ENCODE results near the gene TCL1A.

TCL1A gene

DNA sequence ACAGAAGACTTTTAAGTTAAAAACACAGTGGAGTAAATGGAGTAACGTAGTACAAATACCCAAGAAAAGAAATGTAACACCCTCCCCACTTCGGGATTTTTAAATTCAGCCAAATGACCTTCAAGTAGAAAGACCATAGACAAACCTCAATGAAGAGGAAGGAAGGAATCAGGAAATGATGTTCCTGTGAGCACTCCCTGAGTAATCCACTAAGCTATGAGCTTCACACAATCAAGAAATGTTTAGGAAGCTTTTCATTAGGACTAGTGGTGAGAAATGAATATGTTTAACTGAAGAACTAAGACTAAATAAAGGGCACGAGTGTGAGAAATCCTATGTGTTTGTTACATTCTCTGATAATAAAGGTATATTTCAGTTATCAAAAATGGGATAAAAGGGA lies 10.1 kb downstream of the TCL1A start:
- no peak for DNase-seq

- DNase-seq: no peak
Measured at GRCh38 chr14:95703341-95703740, 10.6 kb downstream of the TCL1A start.

DNA sequence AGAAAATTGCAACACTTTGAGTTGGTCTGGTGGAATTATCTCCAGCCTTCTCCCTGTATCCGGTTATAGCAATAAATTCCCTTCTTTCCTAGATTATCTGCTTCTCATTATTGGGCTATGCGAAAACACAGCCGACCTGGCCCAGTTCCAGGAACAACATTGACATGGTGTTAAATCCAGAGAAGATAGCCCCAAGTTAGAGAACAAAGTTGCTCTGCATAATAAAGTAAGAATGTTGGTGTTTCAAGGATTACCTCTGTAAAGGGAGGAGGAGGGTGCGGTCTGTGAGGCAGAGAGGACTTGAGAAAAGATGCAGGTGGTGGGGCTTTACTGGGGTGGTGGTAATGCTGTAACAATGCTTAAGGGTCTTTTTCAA lies 12.1 kb downstream of the TCL1A start:
- DNase-seq: peak; percentile 48

DNA sequence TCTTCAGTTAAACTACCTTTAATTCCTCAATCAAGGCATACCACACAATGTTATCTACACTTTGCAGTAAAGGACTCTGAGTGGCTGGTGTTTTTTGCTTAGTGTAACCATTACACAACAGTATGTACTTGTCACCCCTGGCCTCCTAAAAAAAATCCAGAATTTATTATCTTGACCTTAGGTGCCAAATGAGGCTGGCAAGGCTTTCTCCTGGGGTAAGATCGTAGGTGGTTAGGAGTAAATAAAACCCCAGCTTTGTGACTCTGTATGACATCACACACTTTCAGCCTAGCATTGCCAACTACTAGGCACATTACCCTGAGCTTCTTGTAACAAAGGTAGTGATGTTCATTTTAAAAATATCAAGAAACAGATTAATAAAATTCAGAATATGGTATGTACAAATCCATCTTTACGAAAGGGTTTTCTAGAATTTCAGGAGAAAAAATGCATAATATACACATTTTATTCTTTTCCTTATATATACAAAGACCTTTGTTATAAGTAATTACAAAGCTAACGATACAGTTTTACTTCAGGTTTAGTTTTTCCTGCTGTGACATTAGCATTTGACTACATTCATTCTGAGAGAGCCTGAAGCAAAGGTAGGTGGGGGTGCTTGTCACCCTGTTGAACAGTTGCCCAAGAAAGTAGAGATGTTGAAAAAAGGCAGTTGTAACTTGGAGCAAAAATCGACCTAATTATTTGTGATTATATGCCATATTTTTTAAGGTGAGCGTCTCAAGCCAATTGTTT lies 13.5 kb downstream of the TCL1A start:
- no peak for DNase-seq

GRCh38 chr14:95699412-95699811 lies 14.5 kb downstream of the TCL1A start:
- no peak for DNase-seq

DNA sequence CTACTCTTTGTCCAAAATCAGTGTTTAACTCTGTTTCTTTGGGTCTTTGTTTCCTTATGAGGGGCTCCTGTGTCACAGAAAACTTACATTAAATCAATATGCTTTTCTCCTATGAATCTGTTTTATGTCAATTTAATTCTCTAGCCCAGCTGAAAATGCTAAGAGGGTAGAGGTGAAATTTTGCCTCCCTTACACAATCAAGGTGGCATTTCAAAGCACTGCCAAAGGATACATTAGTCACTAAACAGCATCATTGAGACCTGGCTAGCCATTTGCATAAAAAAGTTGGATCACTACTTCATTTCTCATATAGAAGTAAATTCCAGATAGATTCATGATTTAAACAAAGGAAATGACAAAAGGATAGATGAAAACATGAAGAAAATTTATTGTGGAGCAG lies 15.6 kb downstream of the TCL1A start:
- DNase-seq: no peak

DNA sequence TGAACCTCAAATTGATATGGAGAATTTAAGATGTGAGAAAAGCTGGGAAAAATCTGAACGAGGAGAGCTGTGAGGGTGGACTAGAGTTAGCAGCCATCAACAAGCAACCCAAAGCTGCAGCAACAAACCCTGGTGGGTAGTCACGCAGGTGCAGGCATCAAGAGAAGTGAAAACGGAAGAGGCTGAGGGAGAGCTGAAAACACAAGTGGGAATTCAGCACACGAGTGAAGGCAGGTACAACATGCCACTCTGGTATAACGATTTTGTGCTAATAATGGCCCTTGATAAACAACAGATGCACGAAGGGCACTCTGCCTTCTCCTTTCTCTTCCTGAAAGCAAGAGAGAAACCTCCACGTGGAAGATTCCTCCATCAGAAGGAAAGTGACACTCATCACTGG lies 16.2 kb downstream of the TCL1A start:
- no peak for DNase-seq

DNA sequence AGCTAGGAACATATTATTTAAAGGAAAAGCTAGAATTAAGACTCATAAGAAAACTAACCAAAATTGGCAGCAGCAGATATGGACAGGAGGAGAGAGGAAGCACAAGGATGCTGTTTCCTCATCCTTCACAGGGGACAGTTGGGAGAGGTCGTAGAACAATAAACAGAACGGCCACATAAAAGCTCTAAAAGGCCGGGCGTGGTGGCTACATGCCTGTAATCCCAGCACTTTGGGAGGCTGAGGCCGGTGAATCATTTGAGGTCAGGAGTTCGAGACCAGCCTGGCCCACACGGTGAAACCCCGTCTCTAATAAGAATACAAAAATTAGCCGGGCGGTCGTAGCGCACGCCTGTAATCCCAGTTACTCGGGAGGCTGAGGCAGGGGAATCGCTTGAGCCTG lies 17.2 kb downstream of the TCL1A start:
- no peak for DNase-seq

- no peak for DNase-seq
Measured at GRCh38 chr14:95695913-95696312, 18.0 kb downstream of the TCL1A start.

DNA sequence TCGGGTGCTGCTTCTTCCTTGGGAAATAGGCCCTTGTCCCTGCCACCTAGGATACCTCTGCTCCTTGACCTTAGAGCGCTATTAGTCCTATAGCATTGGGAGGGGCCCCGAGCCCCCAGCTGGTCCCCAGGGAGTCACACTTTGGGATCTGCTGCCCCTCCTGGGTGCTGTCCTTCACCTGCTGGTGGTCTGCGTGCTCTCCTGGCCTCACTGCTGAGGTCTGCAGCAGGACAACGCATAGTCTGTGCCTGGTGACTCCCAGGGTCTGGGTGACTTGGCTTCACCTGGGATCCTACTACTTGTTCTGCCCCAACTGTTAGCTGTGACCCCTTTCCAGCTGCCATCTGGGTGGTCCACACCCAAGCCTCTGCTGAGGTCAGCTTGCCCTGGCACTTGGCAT lies 18.9 kb downstream of the TCL1A start:
- DNase-seq: no peak

GRCh38 chr14:95692109-95692508 lies 21.8 kb downstream of the TCL1A start:
- no peak for DNase-seq

DNA sequence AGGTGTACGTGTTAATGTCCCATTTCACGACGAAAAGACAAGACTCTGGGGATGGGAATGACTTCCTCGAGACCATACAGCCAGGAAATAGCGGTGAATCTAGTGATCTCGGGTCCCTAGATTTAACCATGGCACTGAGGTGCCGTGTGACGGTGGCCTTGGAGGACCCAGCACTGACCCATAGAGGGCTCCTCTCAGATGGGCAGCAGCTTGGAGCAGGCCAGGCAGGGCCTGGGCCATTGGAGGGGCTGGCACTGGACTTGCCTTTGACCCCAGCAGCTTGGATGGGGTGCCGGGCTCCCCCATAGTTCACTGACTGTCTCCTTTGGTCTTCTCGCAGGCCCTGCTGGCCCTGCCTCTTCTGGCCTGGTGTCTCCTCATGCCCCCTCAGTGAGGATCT lies 22.3 kb downstream of the TCL1A start:
- DNase-seq: no peak

DNA sequence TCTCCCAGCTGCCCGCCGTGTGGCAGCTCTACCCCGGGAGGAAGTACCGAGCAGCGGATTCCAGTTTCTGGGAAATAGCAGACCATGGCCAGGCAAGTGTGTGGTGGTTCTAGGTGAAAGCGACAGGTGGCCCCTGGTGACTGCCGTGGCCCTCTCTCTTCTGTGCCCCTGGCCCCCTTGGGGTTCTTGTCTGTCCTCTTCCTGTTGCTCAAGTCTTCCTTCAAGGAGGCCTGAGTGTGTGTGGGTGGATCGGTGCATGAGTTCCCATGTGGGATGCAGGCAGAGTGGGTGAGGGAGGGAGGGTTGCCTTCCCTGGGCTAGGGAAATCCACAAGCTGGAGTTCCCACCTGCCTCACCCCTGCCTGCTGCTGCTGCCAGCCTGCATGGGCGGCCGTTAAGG lies 23.1 kb downstream of the TCL1A start:
- no peak for DNase-seq

GRCh38 chr14:95689441-95689840 lies 24.5 kb downstream of the TCL1A start:
- DNase-seq: no peak

DNA sequence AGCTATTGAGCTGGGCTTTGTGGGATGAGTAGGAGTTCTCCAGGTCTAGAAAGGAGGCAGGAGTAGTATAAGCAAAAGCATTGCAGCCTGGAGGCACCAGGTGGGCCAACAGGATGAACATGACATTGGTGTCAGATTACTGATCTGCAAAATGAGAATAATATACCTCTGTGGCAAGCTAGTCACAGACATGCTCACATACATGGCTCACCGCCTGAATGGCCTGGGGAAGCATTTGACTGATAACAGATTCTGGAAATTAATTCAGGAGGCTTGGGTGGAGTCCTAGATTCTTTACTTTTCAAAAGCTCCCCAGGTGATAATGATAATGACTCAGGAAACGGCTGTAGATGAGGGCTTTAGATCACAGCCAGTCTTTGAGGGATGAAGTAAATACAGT lies 27.0 kb downstream of the TCL1A start:
- no peak for DNase-seq

DNA sequence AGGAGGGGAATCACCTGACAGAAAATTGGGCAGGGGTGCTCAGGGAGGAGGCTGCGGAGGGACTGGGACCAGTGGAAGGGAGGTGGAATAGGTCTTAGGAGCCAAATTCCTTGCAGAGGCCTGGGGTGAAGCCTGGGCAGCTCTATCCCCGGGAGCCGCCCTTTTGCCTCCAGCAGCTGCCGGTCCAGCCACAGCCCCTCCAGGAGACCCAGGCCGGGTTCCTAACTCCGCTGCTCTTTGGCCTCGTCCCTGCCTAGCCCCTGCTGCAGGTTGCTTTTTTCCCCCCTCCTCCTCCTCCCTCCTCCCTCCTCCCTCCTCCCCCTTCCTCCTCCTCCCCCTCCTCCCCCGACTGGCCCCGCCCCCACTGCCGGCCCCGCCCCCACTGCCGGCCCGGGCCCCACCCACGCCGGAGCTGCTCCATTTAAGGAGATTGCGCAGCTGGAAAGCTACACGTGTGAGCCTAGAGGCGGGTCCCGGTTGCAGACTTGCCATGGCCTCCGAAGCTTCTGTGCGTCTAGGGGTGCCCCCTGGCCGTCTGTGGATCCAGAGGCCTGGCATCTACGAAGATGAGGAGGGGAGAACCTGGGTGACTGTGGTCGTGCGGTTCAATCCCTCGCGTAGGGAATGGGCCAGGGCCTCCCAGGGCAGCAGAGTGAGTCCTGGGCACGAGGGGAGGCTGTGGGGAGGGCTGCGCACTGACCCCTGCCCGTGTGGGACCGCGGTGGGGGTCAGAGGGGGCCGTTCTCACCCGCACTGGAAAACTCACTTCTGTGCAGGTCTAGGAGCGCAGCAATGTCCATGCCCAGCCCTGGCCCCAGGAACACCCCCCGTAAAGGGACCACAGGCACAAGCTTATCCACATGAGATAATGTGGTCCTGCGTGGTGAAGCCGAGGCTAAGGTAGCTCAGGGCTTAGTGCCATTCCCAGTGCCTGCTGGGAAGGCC lies 27.7 kb downstream of the TCL1A start, which contains the start of gene TCL1B:
TSS of gene TCL1B (plus strand) at position 449 of the 945 bp plus-strand sequence. CDS start at position 491, 42 bp downstream.
- no peak for DNase-seq

- DNase-seq: no peak
Measured at GRCh38 chr14:95683793-95684192, 30.1 kb downstream of the TCL1A start.

DNA sequence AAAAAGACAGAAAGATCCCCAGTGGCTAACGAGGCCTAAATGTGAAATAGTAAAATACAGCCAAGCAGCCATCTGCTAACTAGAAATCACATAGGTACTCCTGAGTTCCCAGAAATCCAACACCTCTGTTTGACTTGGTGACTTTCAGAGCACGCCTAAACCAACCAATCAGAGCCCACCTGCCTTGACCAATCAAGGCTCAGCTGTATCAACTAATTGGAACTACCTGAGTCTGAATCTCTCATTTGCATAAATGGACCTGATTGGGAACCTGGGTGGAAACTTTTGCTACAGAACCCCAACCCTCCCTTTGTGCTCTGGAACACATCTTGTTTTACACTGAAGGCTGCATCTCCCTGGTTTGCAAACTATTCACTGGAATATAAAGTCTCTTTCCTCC lies 32.8 kb downstream of the TCL1A start:
- no peak for DNase-seq

GRCh38 chr14:95679998-95680735 lies 33.8 kb downstream of the TCL1A start:
- DNase-seq: no peak

DNA sequence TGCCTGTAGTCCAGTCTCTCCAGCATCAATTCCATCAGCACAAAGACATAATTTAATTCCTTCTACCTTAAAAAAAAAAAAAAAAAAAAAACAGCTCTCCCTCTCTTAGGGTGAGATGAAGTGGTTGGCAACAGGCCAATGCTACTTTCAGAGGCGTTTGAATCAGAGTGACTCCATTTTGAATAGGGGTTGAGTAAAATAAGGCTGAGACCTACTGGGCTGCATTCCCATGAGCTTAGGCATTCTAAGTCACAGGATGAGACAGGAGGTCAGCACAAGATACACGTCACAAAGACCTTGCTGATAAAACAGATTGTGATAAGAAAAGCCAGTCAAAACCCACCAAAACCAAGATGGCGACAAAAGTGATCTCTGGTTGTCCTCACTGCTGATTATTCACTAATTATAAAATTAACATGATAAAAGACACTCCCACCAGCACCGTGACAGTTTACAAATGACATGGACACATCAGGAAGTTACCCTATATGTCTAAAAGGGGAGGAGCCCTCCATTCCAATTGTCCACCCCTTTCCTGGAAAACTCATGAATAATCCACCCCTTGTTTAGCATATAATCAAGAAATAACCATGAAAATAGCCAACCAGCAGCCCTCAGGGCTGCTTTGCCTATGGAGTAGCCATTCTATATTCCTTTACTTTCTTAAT lies 34.6 kb downstream of the TCL1A start:
- DNase-seq: no peak

DNA sequence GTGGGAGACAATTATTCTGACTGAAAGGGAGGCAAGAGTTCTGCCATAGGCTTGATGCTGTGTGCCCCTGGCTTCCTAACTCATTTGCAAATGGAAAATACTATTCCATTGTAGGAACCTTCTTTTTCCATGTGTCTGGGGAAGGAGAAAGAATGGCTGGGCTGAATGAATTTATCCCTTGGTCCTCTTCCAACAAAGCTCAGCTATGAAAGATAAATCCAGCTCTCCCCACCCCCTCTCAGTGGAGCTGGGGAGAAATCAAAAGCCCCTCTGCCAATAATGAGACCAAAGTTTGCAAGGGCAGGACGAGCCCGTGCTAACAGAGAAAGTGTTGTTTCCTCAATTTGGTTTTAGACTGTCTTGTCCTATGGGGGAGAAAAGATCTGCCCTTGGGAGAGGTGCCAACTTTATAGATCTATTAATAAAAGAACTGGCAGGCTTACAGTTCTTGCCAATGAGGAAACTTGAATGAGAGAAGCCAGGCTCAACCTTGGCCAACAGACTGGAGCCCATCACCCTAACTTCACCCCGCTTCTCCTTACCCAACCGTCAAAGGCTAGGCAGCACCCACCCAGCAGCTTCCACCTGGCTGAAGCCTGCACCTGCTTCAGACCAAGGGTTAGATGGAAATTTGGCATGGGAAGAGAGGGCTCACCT lies 36.6 kb downstream of the TCL1A start:
- DNase-seq: no peak

GRCh38 chr14:95675486-95675885 lies 38.4 kb downstream of the TCL1A start:
- no peak for DNase-seq
